GM18502 (cell line): ENCODE measurements around the gene SLC29A2.
A peak's percentile ranks its signal among the peaks of the same experiment; 100 is the strongest.

Experiments
- ATAC-seq: cut with Tn5 transposase; IDR thresholded peaks from one replicate; pipeline ENCODE4 v1.9.1; 2021; ENCODE audit warnings: mild to moderate bottlenecking; ENCODE audit not compliant: unreplicated experiment, poor library complexity

Gene SLC29A2

GRCh38 chr11:66371627-66372415 lies at the start of gene SLC29A2:
TSS of gene SLC29A2 (minus strand) at chr11:66371760. CDS start at chr11:66371591, 169 bp downstream.
- ATAC-seq = peak; percentile 73

- no peak for ATAC-seq
These were observed 49.3 kb upstream of the SLC29A2 start, which contains the start of gene NPAS4 for GRCh38 chr11:66420671-66421476. TSS of gene NPAS4 (plus strand) at chr11:66421035. CDS start at chr11:66421180, 145 bp downstream.

- ATAC-seq = no peak
These were observed 48.3 kb upstream of the SLC29A2 start for GRCh38 chr11:66419825-66420224.

GRCh38 chr11:66418986-66419308 lies 47.4 kb upstream of the SLC29A2 start:
- no peak for ATAC-seq

- ATAC-seq = no peak
These were observed 46.8 kb upstream of the SLC29A2 start for GRCh38 chr11:66418168-66418985.

- no peak for ATAC-seq
These were observed 45.4 kb upstream of the SLC29A2 start for GRCh38 chr11:66417000-66417399.

- no peak for ATAC-seq
These were observed 43.9 kb upstream of the SLC29A2 start for GRCh38 chr11:66415423-66415822.

- ATAC-seq = no peak
These were observed 42.8 kb upstream of the SLC29A2 start for GRCh38 chr11:66414120-66414934.

- ATAC-seq = no peak
These were observed 41.6 kb upstream of the SLC29A2 start for GRCh38 chr11:66413167-66413566.

GRCh38 chr11:66412110-66412509 lies 40.5 kb upstream of the SLC29A2 start:
- ATAC-seq = no peak

GRCh38 chr11:66411323-66411722 lies 39.8 kb upstream of the SLC29A2 start:
- ATAC-seq = no peak

- no peak for ATAC-seq
These were observed 38.6 kb upstream of the SLC29A2 start for GRCh38 chr11:66410191-66410590.

GRCh38 chr11:66409226-66409625 lies 37.7 kb upstream of the SLC29A2 start:
- no peak for ATAC-seq

- peak; percentile 73 for ATAC-seq
These were observed 37.1 kb upstream of the SLC29A2 start for GRCh38 chr11:66408488-66409214.

GRCh38 chr11:66407651-66408050 lies 36.1 kb upstream of the SLC29A2 start:
- no peak for ATAC-seq

GRCh38 chr11:66393954-66394353 lies 22.4 kb upstream of the SLC29A2 start:
- ATAC-seq = no peak

- ATAC-seq = no peak
These were observed 19.8 kb upstream of the SLC29A2 start for GRCh38 chr11:66391322-66391721.

GRCh38 chr11:66388780-66389386 lies 17.3 kb upstream of the SLC29A2 start:
- ATAC-seq = no peak
